Measurements from ENCODE around the gene EPB42.

EPB42 gene

GRCh38 chr15:43150191-43150929 lies 70.5 kb downstream of the EPB42 start:
- DNase-seq (ENCODE audit: low spot score in 2 of 2) (no peak), ATAC-seq (replicated peaks; ENCODE audit: extremely low read depth, poor library complexity, severe bottlenecking) (no peak)
- Mint-ChIP-seq H3K27me3 (no peaks in the 10 kb centered on the region), H3K4me1 (peaks cover 15% of the 10 kb centered on the region), H3K4me3 (no peak overlapping the region), H3K9me3 (no peaks in the 10 kb centered on the region), H3K27ac (ENCODE audit: low read depth) (no peak overlapping the region), H3K36me3 (ENCODE audit: insufficient read depth) (peaks cover 29% of the 10 kb centered on the region)
